Large intestine (tissue), 3 donors: Measurements from ENCODE around the gene UBAP1. TPM values are rescaled to one million over a fixed set of nuclear protein-coding genes. Genes with fewer than 3 reads are reported as not detected.

Experiments used
- DNase-seq, 2 donors: peaks; one replicate each; pipeline versions ENCODE4 v3.0.0 to v3.0.0-alpha.2; 2013
- H3K27ac ChIP-seq: one replicate; pipeline ENCODE4 v1.5.1; 2013; ENCODE audit warnings: low read length
- H3K27me3 ChIP-seq: 2 replicates; pipeline ENCODE4 v1.6.1; 2013; ENCODE audit warnings: low read length; ENCODE audit not compliant: control insufficient read depth, insufficient read depth
- H3K36me3 ChIP-seq: 2 replicates; pipeline ENCODE4 v1.6.1; 2013; ENCODE audit warnings: low read length; ENCODE audit not compliant: control insufficient read depth, insufficient read depth
- H3K4me1 ChIP-seq: one replicate; pipeline ENCODE4 v1.6.1; 2013; ENCODE audit warnings: low read length; ENCODE audit not compliant: control insufficient read depth, insufficient read depth
- H3K4me3 ChIP-seq: one replicate; pipeline ENCODE4 v1.5.1; 2013; ENCODE audit warnings: low read length
- H3K9me3 ChIP-seq: one replicate; pipeline ENCODE4 v1.6.1; 2013; ENCODE audit warnings: mild to moderate bottlenecking, low read depth, low read length, moderate library complexity; ENCODE audit not compliant: control insufficient read depth
- WGBS: methylation state at CpG from one replicate; pipeline ENCODE4 v1.1.5; 2013; ENCODE audit warnings: low lambda C conversion rate; ENCODE audit not compliant: insufficient coverage; 5-methylcytosine and 5-hydroxymethylcytosine counted together
- polyA plus RNA-seq: library from polyadenylated mRNA; unstranded; fragments of 120-200 nt; gene quantifications from one replicate; pipeline ENCODE4 v1.2.1, GENCODE V29; 2013

UBAP1 gene
- polyA plus RNA-seq, 1 donor, result 43.4 TPM

DNA sequence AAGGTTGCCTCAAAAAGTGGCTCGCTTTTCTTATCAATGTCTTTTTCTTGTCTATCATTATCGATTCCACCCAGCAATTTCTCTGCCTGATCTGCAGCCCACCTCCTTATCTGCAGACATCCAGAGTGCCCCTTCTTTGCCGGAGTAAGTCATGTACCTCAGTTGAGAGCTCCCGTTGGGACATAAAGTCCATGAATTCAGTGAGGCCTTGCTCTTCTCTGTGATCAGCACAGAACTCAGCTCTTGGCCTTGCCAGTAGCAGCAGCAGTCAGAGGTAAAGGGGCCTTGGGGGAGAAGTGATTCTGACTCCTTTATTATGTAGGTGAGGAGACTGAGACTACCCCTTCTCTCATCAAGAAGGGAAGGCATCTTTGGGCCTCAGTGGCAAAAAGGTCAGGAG lies 27.4 kb upstream of the UBAP1 start:
- no peaks in the 10 kb centered on the region for H3K36me3 ChIP-seq
- no peak overlapping the region for H3K4me3 ChIP-seq
- no peak for DNase-seq
- no peaks in the 10 kb centered on the region for H3K4me1 ChIP-seq
- no peaks in the 10 kb centered on the region for H3K27me3 ChIP-seq
- no peak overlapping the region for H3K27ac ChIP-seq
- no peaks in the 10 kb centered on the region for H3K9me3 ChIP-seq
- WGBS, result 80% methylated on average over 1 of the region's 4 CpGs

DNA sequence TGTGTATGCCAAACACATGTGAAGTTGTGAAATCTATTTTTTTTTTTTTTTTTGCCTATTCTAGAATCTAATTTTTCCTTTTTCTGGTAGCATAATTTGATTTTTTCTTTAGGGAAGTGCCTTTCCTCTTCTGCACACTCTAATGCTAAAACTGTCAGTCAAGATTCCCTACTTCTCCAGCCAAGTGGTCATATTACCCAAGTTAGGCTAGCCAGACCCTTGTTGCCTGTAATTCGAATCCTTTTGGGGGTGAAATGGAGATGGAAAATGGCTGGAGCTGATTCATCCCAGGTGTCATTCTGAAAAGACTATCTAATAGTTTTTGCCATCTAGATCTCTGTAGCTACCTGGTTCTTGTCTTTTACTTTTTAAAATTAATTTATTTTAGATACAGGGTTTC lies 24.8 kb upstream of the UBAP1 start:
- no peaks in the 10 kb centered on the region for H3K9me3 ChIP-seq
- DNase-seq, result no peak
- H3K27me3 ChIP-seq, result no peaks in the 10 kb centered on the region
- H3K27ac ChIP-seq, result no peak overlapping the region
- WGBS, result no CpG with 5 or more reads among the region's 1 CpG
- no peak overlapping the region for H3K4me3 ChIP-seq
- peaks cover 8% of the 10 kb centered on the region for H3K4me1 ChIP-seq
- H3K36me3 ChIP-seq, result no peaks in the 10 kb centered on the region

DNA sequence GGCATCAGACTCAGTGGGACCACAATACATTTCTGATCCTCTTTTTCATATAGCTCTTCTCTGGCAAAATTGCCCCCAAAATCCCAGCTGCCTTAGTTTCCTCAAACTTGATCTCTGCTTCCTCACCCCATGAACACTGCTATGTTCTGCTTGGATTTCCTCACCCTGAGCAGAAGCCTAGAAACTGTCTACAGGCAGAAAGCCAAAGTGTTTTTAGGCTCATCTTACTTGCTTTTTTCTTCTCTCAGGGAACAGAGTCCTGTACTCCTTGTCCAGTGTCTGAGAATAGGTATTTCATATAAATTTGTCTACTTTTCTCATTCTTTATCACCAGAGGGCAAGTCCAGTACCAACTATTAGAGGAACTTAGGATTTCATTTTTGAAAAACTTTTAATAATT lies 21.5 kb upstream of the UBAP1 start:
- Histone ChIP-seq H3K4me3 (no peak overlapping the region), H3K27ac (no peak overlapping the region), H3K9me3 (no peaks in the 10 kb centered on the region), H3K27me3 (no peaks in the 10 kb centered on the region), H3K36me3 (no peaks in the 10 kb centered on the region), H3K4me1 (peaks cover 8% of the 10 kb centered on the region)
- DNase-seq, result no peak

DNA sequence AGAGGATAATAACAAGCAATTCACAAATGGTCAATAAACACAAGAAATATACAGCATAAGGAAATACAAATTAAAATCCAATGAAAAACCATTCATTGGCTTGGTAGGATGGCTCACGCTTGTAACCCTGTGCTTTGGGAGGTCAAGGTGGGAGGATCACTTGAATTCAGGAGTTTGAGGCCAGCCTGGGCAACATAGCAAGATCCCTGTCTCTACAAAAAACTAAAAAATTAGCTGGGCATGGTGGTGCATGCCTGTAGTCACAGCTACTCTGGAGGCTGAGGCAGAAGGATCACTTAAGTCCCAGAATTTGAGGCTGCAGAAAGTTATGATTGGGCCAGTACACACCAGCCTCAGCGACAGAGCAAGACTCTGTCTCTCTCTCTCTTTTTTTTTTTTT lies 20.9 kb upstream of the UBAP1 start:
- H3K4me1 ChIP-seq, result peaks cover 8% of the 10 kb centered on the region
- no peaks in the 10 kb centered on the region for H3K36me3 ChIP-seq
- no peak overlapping the region for H3K4me3 ChIP-seq
- DNase-seq, result no peak
- no CpG with 5 or more reads among the region's 2 CpGs for WGBS
- peak overlapping the region; percentile 5 for H3K27ac ChIP-seq
- no peaks in the 10 kb centered on the region for H3K9me3 ChIP-seq
- no peaks in the 10 kb centered on the region for H3K27me3 ChIP-seq

DNA sequence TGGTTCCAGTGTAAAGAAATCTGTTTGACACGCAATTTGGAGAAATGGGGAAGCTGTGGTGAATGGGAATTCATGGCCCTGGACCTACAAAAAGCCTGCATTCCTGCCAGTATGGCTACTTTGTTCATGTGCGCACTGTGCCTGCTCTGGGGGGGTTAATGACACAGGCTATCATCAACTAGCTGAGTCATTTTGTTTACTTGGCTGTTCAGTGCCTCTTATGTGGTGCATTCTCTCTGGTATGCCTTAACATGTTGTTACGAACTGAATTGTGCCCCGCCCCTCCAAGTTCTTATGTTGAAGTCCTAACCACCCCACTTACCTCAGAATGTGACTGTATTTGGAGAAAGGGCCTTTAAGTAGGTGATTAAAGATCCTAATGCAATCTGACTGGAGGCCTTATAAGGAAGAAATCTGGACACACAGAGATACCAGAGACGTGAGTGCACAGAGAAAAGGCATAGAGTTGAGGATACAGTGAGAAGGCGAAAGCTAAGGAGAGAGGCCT lies 20.4 kb upstream of the UBAP1 start:
- no peaks in the 10 kb centered on the region for H3K36me3 ChIP-seq
- H3K27ac ChIP-seq, result peak overlapping the region; percentile 37
- DNase-seq, result peak; percentile 45 to 71
- H3K27me3 ChIP-seq, result no peaks in the 10 kb centered on the region
- no CpG with 5 or more reads among the region's 6 CpGs for WGBS
- H3K4me3 ChIP-seq, result no peak overlapping the region
- H3K9me3 ChIP-seq, result no peaks in the 10 kb centered on the region
- H3K4me1 ChIP-seq, result peaks cover 8% of the 10 kb centered on the region

DNA sequence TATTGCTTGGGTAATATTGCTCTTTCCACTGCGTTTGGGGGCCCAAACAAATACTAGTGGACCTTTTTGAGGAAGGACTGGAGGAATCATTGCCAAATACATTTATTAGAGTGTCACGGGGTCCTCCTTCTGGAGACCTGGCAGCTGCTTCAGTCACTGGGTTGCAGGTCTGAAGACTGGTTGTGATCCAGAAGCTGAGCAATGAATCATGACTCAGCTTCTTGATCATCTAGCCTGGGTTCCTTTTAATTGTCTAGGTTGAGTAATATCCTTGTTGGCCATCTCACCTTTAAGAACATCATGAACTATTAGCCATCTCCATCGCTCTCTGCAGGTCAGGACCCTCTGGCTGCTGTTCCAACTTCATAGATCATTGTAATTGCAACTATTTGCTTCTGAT lies 15.4 kb upstream of the UBAP1 start:
- no peak for DNase-seq
- Histone ChIP-seq H3K4me3 (no peak overlapping the region), H3K9me3 (no peaks in the 10 kb centered on the region), H3K36me3 (no peaks in the 10 kb centered on the region), H3K27ac (no peak overlapping the region), H3K4me1 (peaks cover 1% of the 10 kb centered on the region), H3K27me3 (no peaks in the 10 kb centered on the region)
- WGBS, result no CpG with 5 or more reads among the region's 3 CpGs

DNA sequence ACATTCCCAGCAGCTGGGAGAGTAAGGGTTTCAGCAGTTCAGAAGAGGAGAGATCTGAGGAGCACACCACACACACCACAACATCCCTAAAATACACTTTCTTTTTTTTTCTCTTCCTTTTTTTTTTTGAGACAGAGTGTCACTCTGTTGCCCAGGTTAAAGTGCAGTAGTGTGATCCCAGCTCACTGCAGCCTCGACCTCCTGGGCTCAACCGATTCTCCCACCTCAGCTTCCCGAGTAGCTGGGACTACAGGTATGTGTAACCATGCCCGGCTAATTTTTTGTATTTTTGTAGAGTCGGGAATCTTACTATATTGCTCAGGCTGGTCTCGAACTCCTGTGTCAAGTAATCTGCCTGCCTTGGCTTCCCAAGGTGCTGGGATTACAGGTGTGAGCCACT lies 9.7 kb upstream of the UBAP1 start:
- H3K4me3 ChIP-seq, result no peak overlapping the region
- H3K9me3 ChIP-seq, result no peaks in the 10 kb centered on the region
- H3K36me3 ChIP-seq, result no peaks in the 10 kb centered on the region
- H3K27me3 ChIP-seq, result no peaks in the 10 kb centered on the region
- peaks cover 6% of the 10 kb centered on the region for H3K4me1 ChIP-seq
- H3K27ac ChIP-seq, result no peak overlapping the region
- no CpG with 5 or more reads among the region's 6 CpGs for WGBS
- DNase-seq, result no peak

DNA sequence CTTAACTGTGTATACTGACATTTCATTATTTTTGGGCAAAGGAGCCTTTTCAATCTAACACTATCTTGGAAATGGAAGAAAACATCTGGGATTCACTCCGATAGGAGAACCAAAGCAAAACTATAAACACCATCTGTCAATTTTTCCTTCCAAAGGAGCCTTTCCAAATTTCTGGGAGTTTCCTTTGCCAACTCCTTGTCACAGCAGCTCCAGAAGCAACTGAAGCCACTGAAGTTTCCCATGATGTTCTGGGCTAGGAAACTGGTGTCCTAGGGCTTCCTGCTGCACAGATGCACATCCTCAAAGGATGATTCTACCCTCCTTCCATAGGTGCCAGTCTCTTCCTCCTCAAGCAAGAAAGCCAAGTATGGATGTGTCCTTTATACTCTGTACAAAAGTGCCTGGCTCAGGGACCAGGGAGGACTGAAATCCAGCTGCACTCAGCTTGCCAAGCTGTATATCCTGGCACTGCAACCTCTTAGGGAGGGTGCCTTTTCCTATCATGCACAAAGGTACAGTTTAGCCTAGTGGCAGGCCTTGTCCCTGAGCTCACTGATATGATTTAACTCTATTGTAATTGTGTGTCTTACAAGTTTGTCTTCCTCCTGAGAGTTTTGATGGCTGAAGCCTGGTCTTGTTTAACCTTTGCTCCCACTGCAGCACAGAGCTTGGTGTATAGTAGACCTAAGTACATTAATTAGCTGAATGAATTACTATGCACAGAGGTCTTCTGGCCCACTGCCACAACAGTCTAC lies 8.4 kb upstream of the UBAP1 start:
- no peaks in the 10 kb centered on the region for H3K9me3 ChIP-seq
- no peak overlapping the region for H3K4me3 ChIP-seq
- no peak overlapping the region for H3K27ac ChIP-seq
- peaks cover 6% of the 10 kb centered on the region for H3K4me1 ChIP-seq
- no CpG with 5 or more reads among the region's 1 CpG for WGBS
- peak; percentile 22 to 64 for DNase-seq
- no peaks in the 10 kb centered on the region for H3K27me3 ChIP-seq
- H3K36me3 ChIP-seq, result no peaks in the 10 kb centered on the region

DNA sequence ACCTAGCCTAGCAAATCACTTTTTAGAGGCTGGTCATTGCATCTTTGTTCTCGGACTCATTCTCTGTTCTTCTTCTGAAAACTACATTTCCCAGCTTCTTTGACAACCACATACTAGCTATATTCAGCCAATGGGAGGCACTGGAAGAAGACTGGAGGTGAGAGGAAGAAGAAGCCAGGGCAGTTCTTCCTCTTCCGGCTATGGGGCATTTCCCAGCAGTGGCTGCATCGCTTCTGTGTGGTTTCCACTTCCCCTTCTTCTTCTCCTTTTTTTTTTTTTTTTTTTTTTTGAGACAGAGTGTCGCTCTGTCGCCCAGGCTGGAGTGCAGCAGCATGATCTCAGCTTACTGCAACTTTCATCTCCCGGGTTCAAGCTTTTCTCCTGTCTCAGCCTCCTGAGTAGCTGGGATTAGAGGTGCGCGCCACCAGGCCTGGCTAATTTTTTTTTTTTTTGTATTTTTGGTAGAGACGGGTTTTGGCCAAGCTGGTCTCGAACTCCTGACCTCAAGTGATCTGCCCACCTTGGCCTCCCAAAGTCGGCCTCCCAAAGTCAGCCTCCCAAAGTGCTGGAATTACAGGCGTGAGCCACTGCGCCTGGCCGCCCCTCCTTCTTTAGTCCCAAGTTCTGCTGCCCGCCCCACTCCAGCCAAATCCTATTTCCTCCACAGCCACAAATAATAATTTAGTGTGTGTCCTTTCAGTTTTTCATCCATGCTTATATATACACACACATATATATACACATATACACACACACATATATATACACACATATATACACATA lies 6.9 kb upstream of the UBAP1 start:
- Histone ChIP-seq H3K4me3 (no peak overlapping the region), H3K27ac (no peak overlapping the region), H3K36me3 (no peaks in the 10 kb centered on the region), H3K4me1 (peaks cover 6% of the 10 kb centered on the region), H3K27me3 (no peaks in the 10 kb centered on the region), H3K9me3 (no peaks in the 10 kb centered on the region)
- DNase-seq, result no peak
- WGBS, result 100% methylated on average over 1 of the region's 15 CpGs

DNA sequence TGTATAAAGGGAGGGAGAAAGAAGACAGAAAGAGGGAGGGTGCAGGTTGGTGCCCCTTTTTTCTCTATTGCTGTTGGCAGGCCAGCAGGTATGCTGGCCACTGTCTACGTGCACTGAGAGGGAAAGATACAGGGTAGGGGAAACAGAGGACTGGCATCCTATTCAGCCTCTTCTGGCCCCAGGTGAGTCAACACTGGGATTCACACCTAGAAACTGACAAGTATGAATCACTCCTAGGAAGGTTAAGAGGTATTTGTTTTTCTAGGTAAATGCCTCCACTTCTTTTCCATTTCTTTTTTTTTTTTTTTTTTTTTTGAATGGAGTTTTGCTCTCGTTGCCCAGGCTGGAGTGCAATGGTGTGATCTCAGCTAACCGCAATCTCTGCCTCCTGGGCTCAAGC lies 2.8 kb upstream of the UBAP1 start:
- Histone ChIP-seq H3K4me1 (peaks cover 6% of the 10 kb centered on the region), H3K4me3 (no peak overlapping the region), H3K27me3 (no peaks in the 10 kb centered on the region), H3K9me3 (no peaks in the 10 kb centered on the region), H3K36me3 (no peaks in the 10 kb centered on the region), H3K27ac (no peak overlapping the region)
- WGBS, result no CpG with 5 or more reads among the region's 3 CpGs
- DNase-seq, result no peak
